Trophoblast cell (in vitro differentiated cells and primary cell): ENCODE data around the gene NRXN2.

ENCODE experiments used
- DNase-seq, 2 donors: peaks; one replicate each; pipeline ENCODE4 v3.0.0-alpha.2; 2016
- H2AFZ ChIP-seq: 2 replicates; pipeline ENCODE4 v1.6.1; 2013; ENCODE audit warnings: low read length, moderate library complexity, mild to moderate bottlenecking; ENCODE audit not compliant: insufficient read depth, poor library complexity
- H2AK5ac ChIP-seq: 2 replicates; pipeline ENCODE4 v1.6.1; 2013; ENCODE audit warnings: mild to moderate bottlenecking, low read length
- H2BK120ac ChIP-seq: 2 replicates; pipeline ENCODE4 v1.6.1; 2013; ENCODE audit warnings: low read length, mild to moderate bottlenecking, moderate library complexity; ENCODE audit not compliant: insufficient read depth, poor library complexity
- H2BK12ac ChIP-seq: 2 replicates; pipeline ENCODE4 v1.6.1; 2013; ENCODE audit warnings: mild to moderate bottlenecking, low read length, moderate library complexity
- H2BK5ac ChIP-seq: 2 replicates; pipeline ENCODE4 v1.6.1; 2013; ENCODE audit warnings: low read length, low read depth, moderate library complexity, mild to moderate bottlenecking; ENCODE audit not compliant: poor library complexity
- H3K14ac ChIP-seq: 2 replicates; pipeline ENCODE4 v1.6.1; 2013; ENCODE audit warnings: mild to moderate bottlenecking, low read length
- H3K18ac ChIP-seq: 2 replicates; pipeline ENCODE4 v1.6.1; 2013; ENCODE audit warnings: mild to moderate bottlenecking, low read length
- H3K23ac ChIP-seq: 2 replicates; pipeline ENCODE4 v1.6.1; 2013; ENCODE audit warnings: low read length
- H3K27ac ChIP-seq: 2 replicates; pipeline ENCODE4 v1.5.1; 2013; ENCODE audit warnings: low read depth, mild to moderate bottlenecking, inconsistent platforms, low read length, moderate library complexity
- H3K27me3 ChIP-seq: 2 replicates; pipeline ENCODE4 v1.6.1; 2013; ENCODE audit warnings: inconsistent platforms, mild to moderate bottlenecking, low read length, moderate library complexity; ENCODE audit not compliant: insufficient read depth
- H3K36me3 ChIP-seq, 2 experiments: 1 replicate in 1 of 2; 2 replicates in 1 of 2; pipeline ENCODE4 v1.6.1; 2013; ENCODE audit warnings: low read length in 2 of 2, mild to moderate bottlenecking in 2 of 2, moderate library complexity in 1 of 2; ENCODE audit not compliant: insufficient read depth in 2 of 2, control insufficient read depth in 1 of 2
- H3K4ac ChIP-seq: 2 replicates; pipeline ENCODE4 v1.6.1; 2013; ENCODE audit warnings: low read depth, mild to moderate bottlenecking, low read length, moderate library complexity
- H3K4me1 ChIP-seq, 2 experiments: 1 replicate in 1 of 2; 2 replicates in 1 of 2; pipeline ENCODE4 v1.6.1; 2013; ENCODE audit warnings: low read length in 2 of 2, mild to moderate bottlenecking in 2 of 2, moderate library complexity in 1 of 2; ENCODE audit not compliant: insufficient read depth in 2 of 2, control insufficient read depth in 1 of 2
- H3K4me2 ChIP-seq: 2 replicates; pipeline ENCODE4 v1.6.1; 2013; ENCODE audit warnings: inconsistent platforms, mild to moderate bottlenecking, low read length, moderate library complexity
- H3K4me3 ChIP-seq: 2 replicates; pipeline ENCODE4 v1.5.1; 2013; ENCODE audit warnings: mild to moderate bottlenecking, low read depth, low read length, inconsistent platforms
- H3K79me1 ChIP-seq: one replicate; pipeline ENCODE4 v1.6.1; 2013; ENCODE audit warnings: low read length
- H3K79me2 ChIP-seq: 2 replicates; pipeline ENCODE4 v1.6.1; 2013; ENCODE audit warnings: low read length, mild to moderate bottlenecking; ENCODE audit not compliant: control insufficient read depth, insufficient read depth, poor library complexity
- H3K9ac ChIP-seq: 2 replicates; pipeline ENCODE4 v1.6.1; 2013; ENCODE audit warnings: mild to moderate bottlenecking, low read length
- H3K9me3 ChIP-seq: 2 replicates; pipeline ENCODE4 v1.6.1; 2013; ENCODE audit warnings: low read depth, mild to moderate bottlenecking, control low read depth, inconsistent platforms, low read length; ENCODE audit not compliant: insufficient read depth
- H4K12ac ChIP-seq: 2 replicates; pipeline ENCODE4 v1.6.1; 2013; ENCODE audit warnings: low read depth, mild to moderate bottlenecking, low read length, moderate library complexity
- H4K8ac ChIP-seq: 2 replicates; pipeline ENCODE4 v1.6.1; 2013; ENCODE audit warnings: low read depth, mild to moderate bottlenecking, low read length, moderate library complexity
- H4K91ac ChIP-seq: one replicate; pipeline ENCODE4 v1.6.1; 2013; ENCODE audit warnings: low read depth, mild to moderate bottlenecking, low read length, moderate library complexity
- whole genome bisulfite sequencing: extraction: QIAGEN DNeasy Blood & Tissue Kit; methylation state at CpG from one replicate; pipeline ENCODE4 v1.1.7; 2013; ENCODE audit warnings: missing lambda C conversion rate; ENCODE audit not compliant: insufficient read length, insufficient coverage; ENCODE audit errors: extremely low coverage; 5-methylcytosine and 5-hydroxymethylcytosine counted together

Gene NRXN2

GRCh38 chr11:64729851-64730382, 6.9 kb upstream of the NRXN2 start:
- H2AFZ ChIP-seq = peak overlapping the region; percentile 52
- no peak overlapping the region for H4K91ac ChIP-seq
- no peak overlapping the region for H2AK5ac ChIP-seq
- H3K4me3 ChIP-seq = no peak overlapping the region
- no peak overlapping the region for H3K18ac ChIP-seq
- no peak overlapping the region for H3K23ac ChIP-seq
- no peak overlapping the region for H3K4ac ChIP-seq
- H3K79me2 ChIP-seq = no peaks in the 10 kb centered on the region
- no peak for DNase-seq
- H3K27me3 ChIP-seq = no peaks in the 10 kb centered on the region
- H4K12ac ChIP-seq = no peak overlapping the region
- no peak overlapping the region for H3K27ac ChIP-seq
- no peaks in the 10 kb centered on the region for H3K36me3 ChIP-seq
- H2BK120ac ChIP-seq = no peak overlapping the region
- peaks cover 0 to 3% of the 10 kb centered on the region in 2 experiments for H3K4me1 ChIP-seq
- no peak overlapping the region for H3K4me2 ChIP-seq
- H2BK12ac ChIP-seq = no peak overlapping the region
- no peak overlapping the region for H2BK5ac ChIP-seq
- no CpG with 5 or more reads among the region's 21 CpGs for WGBS
- no peak overlapping the region for H3K14ac ChIP-seq
- H4K8ac ChIP-seq = no peak overlapping the region
- H3K9ac ChIP-seq = no peak overlapping the region
- H3K79me1 ChIP-seq = no peaks in the 10 kb centered on the region
- peaks cover 5% of the 10 kb centered on the region for H3K9me3 ChIP-seq

- Histone ChIP-seq H2AK5ac (no peak overlapping the region), H4K91ac (no peak overlapping the region), H3K27me3 (no peaks in the 10 kb centered on the region), H4K8ac (no peak overlapping the region), H3K4me3 (no peak overlapping the region), H3K23ac (no peak overlapping the region), H3K79me1 (no peaks in the 10 kb centered on the region), H3K79me2 (no peaks in the 10 kb centered on the region), H4K12ac (no peak overlapping the region), H3K4ac (no peak overlapping the region), H3K9me3 (peaks cover 5% of the 10 kb centered on the region), H2BK12ac (no peak overlapping the region), H3K4me1 (peaks cover 0 to 3% of the 10 kb centered on the region in 2 experiments), H2BK120ac (no peak overlapping the region), H3K18ac (no peak overlapping the region), H2BK5ac (no peak overlapping the region), H3K9ac (no peak overlapping the region), H3K14ac (no peak overlapping the region), H2AFZ (no peak overlapping the region), H3K4me2 (no peak overlapping the region), H3K36me3 (no peaks in the 10 kb centered on the region), H3K27ac (no peak overlapping the region)
- no peak for DNase-seq
- no CpG with 5 or more reads among the region's 11 CpGs for WGBS
Measured at GRCh38 chr11:64728757-64729365, 5.9 kb upstream of the NRXN2 start.

DNA sequence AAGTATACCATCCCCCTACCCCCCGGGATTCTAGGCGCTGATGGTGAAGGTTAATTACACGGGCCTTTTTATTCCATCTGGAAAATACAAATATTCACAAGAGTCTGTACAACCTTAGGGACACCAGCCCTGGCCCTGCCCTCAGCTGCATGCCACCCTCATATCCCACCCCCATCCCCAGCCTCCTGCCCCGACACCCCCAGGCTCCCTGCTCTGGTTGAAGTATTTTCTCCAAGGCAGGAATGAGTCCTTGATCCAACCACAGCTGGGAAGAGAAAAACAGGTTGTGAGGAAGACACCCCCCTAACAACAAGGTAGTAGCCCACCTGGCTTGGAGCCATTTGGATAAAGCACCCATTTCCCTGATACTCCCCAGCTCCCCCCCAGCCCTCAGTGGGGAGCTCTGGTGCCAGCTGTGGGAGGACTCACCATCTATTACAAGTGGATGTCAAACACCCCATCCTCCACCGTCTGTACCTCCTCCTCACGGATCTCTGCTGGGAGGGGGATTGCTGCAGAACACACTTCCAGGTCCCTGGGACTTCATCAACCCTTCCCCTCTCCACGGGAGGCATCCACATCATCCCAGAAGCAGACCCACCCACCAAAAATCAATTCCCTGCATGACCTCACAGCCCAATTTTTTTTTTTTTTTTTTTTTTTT, 4.0 kb upstream of the NRXN2 start:
- H2AFZ ChIP-seq = no peak overlapping the region
- no peak overlapping the region for H2AK5ac ChIP-seq
- no peak overlapping the region for H3K4me3 ChIP-seq
- H3K4me1 ChIP-seq = peaks cover 0 to 3% of the 10 kb centered on the region in 2 experiments
- DNase-seq = no peak
- H3K27me3 ChIP-seq = peaks cover 6% of the 10 kb centered on the region
- H3K9ac ChIP-seq = no peak overlapping the region
- H3K79me1 ChIP-seq = no peaks in the 10 kb centered on the region
- no peak overlapping the region for H2BK120ac ChIP-seq
- H3K14ac ChIP-seq = no peak overlapping the region
- no peak overlapping the region for H4K91ac ChIP-seq
- H3K18ac ChIP-seq = no peak overlapping the region
- no peak overlapping the region for H4K12ac ChIP-seq
- H3K79me2 ChIP-seq = no peaks in the 10 kb centered on the region
- H3K27ac ChIP-seq = no peak overlapping the region
- no peak overlapping the region for H3K4me2 ChIP-seq
- H3K4ac ChIP-seq = no peak overlapping the region
- H2BK5ac ChIP-seq = no peak overlapping the region
- no CpG with 5 or more reads among the region's 7 CpGs for WGBS
- peaks cover 5% of the 10 kb centered on the region for H3K9me3 ChIP-seq
- H4K8ac ChIP-seq = no peak overlapping the region
- no peak overlapping the region for H2BK12ac ChIP-seq
- H3K36me3 ChIP-seq = no peaks in the 10 kb centered on the region
- H3K23ac ChIP-seq = no peak overlapping the region

DNA sequence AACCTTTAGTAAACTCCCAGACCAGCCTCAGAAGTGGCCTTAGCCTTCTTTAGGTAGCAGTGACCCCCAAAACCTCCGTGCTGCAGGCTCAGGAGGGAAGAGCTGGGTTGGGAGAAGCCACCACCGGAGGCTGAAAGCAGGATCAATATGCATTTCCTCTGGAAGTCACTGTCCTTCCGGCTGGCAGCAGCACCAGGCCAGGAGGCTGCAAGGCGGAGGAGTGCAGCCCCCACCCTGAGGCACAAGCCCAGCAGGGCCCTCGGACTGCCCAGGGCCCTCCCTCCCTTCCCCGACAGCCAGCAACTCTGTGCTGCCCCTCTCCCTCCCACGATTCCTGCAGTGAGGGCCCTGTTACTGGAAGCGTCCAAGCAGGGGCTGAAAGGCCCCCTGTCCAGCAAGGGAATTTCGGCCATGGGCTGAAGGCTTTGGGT, 3.2 kb upstream of the NRXN2 start:
- Histone ChIP-seq H3K4ac (no peak overlapping the region), H4K8ac (no peak overlapping the region), H2BK12ac (no peak overlapping the region), H3K4me2 (no peak overlapping the region), H3K14ac (no peak overlapping the region), H3K4me1 (peaks cover 0 to 3% of the 10 kb centered on the region in 2 experiments), H2BK5ac (no peak overlapping the region), H3K79me1 (no peaks in the 10 kb centered on the region), H2AK5ac (no peak overlapping the region), H3K36me3 (no peaks in the 10 kb centered on the region), H4K91ac (no peak overlapping the region), H3K9ac (no peak overlapping the region), H4K12ac (no peak overlapping the region), H3K4me3 (no peak overlapping the region), H2BK120ac (no peak overlapping the region), H3K23ac (no peak overlapping the region), H3K27me3 (peaks cover 9% of the 10 kb centered on the region), H3K27ac (no peak overlapping the region), H3K9me3 (peaks cover 5% of the 10 kb centered on the region), H3K79me2 (no peaks in the 10 kb centered on the region), H3K18ac (no peak overlapping the region), H2AFZ (no peak overlapping the region)
- no CpG with 5 or more reads among the region's 9 CpGs for WGBS
- DNase-seq = no peak
